C4-2B (cell line): ENCODE results near the gene NCKAP5.

ENCODE experiments used
- ZFX ChIP-seq: fragments of 450-650 bp; IDR thresholded peaks from 2 replicates; pipeline ENCODE4 v1.6.1; 2017
- TF ChIP-seq, protein P1 (sequence below): fragments of 450-650 bp; conservative IDR thresholded peaks from 2 replicates; pipeline ENCODE4 v1.5.1; 2017; ENCODE audit warnings: mild to moderate bottlenecking

DNA sequence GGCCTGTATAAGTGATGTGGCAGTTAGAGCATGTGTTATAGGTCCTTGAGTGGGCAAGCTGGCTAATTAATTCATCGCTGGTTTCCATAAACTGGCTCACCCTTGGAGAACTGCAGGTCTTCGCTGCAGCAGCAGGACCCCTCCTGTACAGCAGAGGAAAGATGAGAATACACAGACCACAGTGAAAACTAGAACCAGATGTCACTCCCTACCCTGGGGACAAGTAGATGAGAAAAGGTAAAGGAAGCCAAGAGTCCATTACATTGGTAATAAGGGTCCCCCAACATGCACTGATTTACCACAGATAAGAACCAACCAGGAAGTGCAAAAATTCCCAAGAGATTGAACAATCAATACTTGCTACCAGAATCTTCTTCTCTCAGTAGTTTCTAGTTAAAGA is 482.6 kb downstream of the NCKAP5 start:
- TF ChIP-seq, protein P1, sequence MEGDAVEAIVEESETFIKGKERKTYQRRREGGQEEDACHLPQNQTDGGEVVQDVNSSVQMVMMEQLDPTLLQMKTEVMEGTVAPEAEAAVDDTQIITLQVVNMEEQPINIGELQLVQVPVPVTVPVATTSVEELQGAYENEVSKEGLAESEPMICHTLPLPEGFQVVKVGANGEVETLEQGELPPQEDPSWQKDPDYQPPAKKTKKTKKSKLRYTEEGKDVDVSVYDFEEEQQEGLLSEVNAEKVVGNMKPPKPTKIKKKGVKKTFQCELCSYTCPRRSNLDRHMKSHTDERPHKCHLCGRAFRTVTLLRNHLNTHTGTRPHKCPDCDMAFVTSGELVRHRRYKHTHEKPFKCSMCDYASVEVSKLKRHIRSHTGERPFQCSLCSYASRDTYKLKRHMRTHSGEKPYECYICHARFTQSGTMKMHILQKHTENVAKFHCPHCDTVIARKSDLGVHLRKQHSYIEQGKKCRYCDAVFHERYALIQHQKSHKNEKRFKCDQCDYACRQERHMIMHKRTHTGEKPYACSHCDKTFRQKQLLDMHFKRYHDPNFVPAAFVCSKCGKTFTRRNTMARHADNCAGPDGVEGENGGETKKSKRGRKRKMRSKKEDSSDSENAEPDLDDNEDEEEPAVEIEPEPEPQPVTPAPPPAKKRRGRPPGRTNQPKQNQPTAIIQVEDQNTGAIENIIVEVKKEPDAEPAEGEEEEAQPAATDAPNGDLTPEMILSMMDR, result no peak
- TF ChIP-seq ZFX, result no peak
